Measurements from ENCODE around the gene ZC3H11A.
"Not testable (repeated sequence)": the region's sequence is repeated elsewhere in the genome, so short reads cannot be mapped to it uniquely, and the experiment has no call there.

ZC3H11A gene

GRCh38 chr1:203792486-203792885 lies 2.9 kb upstream of the ZC3H11A start:
- Histone ChIP-seq H3K4me1 (ENCODE audit: control insufficient read depth, insufficient read depth, low read length) (peaks cover 13% of the 10 kb centered on the region), H3K9me3 (ENCODE audit: control insufficient read depth, insufficient read depth, low read length) (no peaks in the 10 kb centered on the region), H3K27me3 (ENCODE audit: control insufficient read depth, insufficient read depth, low read length) (no peaks in the 10 kb centered on the region), H3K4me3 (ENCODE audit: low read depth, low read length) (no peak overlapping the region), H3K36me3 (ENCODE audit: control insufficient read depth, insufficient read depth, low read length) (no peaks in the 10 kb centered on the region), H3K9ac (ENCODE audit: low read depth, low read length) (no peak overlapping the region)

- H3K9ac ChIP-seq (ENCODE audit: low read depth, low read length); H3K36me3 ChIP-seq (ENCODE audit: control insufficient read depth, insufficient read depth, low read length); H3K9me3 ChIP-seq (ENCODE audit: control insufficient read depth, insufficient read depth, low read length); H3K4me3 ChIP-seq (ENCODE audit: low read depth, low read length); H3K27me3 ChIP-seq (ENCODE audit: control insufficient read depth, insufficient read depth, low read length): not testable (repeated sequence)
- peaks cover 13% of the 10 kb centered on the region for H3K4me1 ChIP-seq (ENCODE audit: control insufficient read depth, insufficient read depth, low read length)
These were observed 1.9 kb upstream of the ZC3H11A start for GRCh38 chr1:203793561-203793960.

GRCh38 chr1:203794764-203795440 lies 521 bp upstream of the ZC3H11A start:
- Histone ChIP-seq H3K36me3 (ENCODE audit: control insufficient read depth, insufficient read depth, low read length) (peaks cover 11% of the 10 kb centered on the region), H3K27me3 (ENCODE audit: control insufficient read depth, insufficient read depth, low read length) (no peaks in the 10 kb centered on the region)

GRCh38 chr1:203796236-203796605 lies 798 bp downstream of the ZC3H11A start:
- Histone ChIP-seq H3K27me3 (ENCODE audit: control insufficient read depth, insufficient read depth, low read length) (no peaks in the 10 kb centered on the region), H3K36me3 (ENCODE audit: control insufficient read depth, insufficient read depth, low read length) (peaks cover 11% of the 10 kb centered on the region), H3K4me3 (ENCODE audit: low read depth, low read length) (peak overlapping the region; percentile 71), H3K4me1 (ENCODE audit: control insufficient read depth, insufficient read depth, low read length) (peaks cover 9% of the 10 kb centered on the region), H3K9me3 (ENCODE audit: control insufficient read depth, insufficient read depth, low read length) (no peaks in the 10 kb centered on the region), H3K9ac (ENCODE audit: low read depth, low read length) (peak overlapping the region; percentile 98)

More at GRCh38 chr1:203794764-203795440, 521 bp upstream of the ZC3H11A start:
- Histone ChIP-seq H3K9me3 (ENCODE audit: control insufficient read depth, insufficient read depth, low read length) (no peaks in the 10 kb centered on the region), H3K9ac (ENCODE audit: low read depth, low read length) (no peak overlapping the region), H3K4me3 (ENCODE audit: low read depth, low read length) (peak overlapping the region; percentile 71), H3K4me1 (ENCODE audit: control insufficient read depth, insufficient read depth, low read length) (peaks cover 9% of the 10 kb centered on the region)

GRCh38 chr1:203797216-203797615 lies 1.8 kb downstream of the ZC3H11A start:
- Histone ChIP-seq H3K36me3 (ENCODE audit: control insufficient read depth, insufficient read depth, low read length) (peaks cover 11% of the 10 kb centered on the region), H3K4me3 (ENCODE audit: low read depth, low read length) (peak overlapping the region; percentile 71), H3K27me3 (ENCODE audit: control insufficient read depth, insufficient read depth, low read length) (no peaks in the 10 kb centered on the region), H3K9ac (ENCODE audit: low read depth, low read length) (no peak overlapping the region), H3K9me3 (ENCODE audit: control insufficient read depth, insufficient read depth, low read length) (no peaks in the 10 kb centered on the region), H3K4me1 (ENCODE audit: control insufficient read depth, insufficient read depth, low read length) (peaks cover 9% of the 10 kb centered on the region)

GRCh38 chr1:203797948-203798655 lies 2.7 kb downstream of the ZC3H11A start:
- Histone ChIP-seq H3K36me3 (ENCODE audit: control insufficient read depth, insufficient read depth, low read length) (peaks cover 14% of the 10 kb centered on the region), H3K4me1 (ENCODE audit: control insufficient read depth, insufficient read depth, low read length) (peaks cover 9% of the 10 kb centered on the region), H3K27me3 (ENCODE audit: control insufficient read depth, insufficient read depth, low read length) (no peaks in the 10 kb centered on the region), H3K4me3 (ENCODE audit: low read depth, low read length) (no peak overlapping the region), H3K9me3 (ENCODE audit: control insufficient read depth, insufficient read depth, low read length) (no peaks in the 10 kb centered on the region), H3K9ac (ENCODE audit: low read depth, low read length) (no peak overlapping the region)

- Histone ChIP-seq H3K36me3 (ENCODE audit: control insufficient read depth, insufficient read depth, low read length) (peaks cover 19% of the 10 kb centered on the region), H3K9me3 (ENCODE audit: control insufficient read depth, insufficient read depth, low read length) (no peaks in the 10 kb centered on the region), H3K9ac (ENCODE audit: low read depth, low read length) (no peak overlapping the region), H3K27me3 (ENCODE audit: control insufficient read depth, insufficient read depth, low read length) (no peaks in the 10 kb centered on the region), H3K4me3 (ENCODE audit: low read depth, low read length) (no peak overlapping the region), H3K4me1 (ENCODE audit: control insufficient read depth, insufficient read depth, low read length) (peaks cover 9% of the 10 kb centered on the region)
These were observed 3.7 kb downstream of the ZC3H11A start for GRCh38 chr1:203799157-203799556.

- Histone ChIP-seq H3K27me3 (ENCODE audit: control insufficient read depth, insufficient read depth, low read length) (no peaks in the 10 kb centered on the region), H3K9me3 (ENCODE audit: control insufficient read depth, insufficient read depth, low read length) (no peaks in the 10 kb centered on the region), H3K4me3 (ENCODE audit: low read depth, low read length) (no peak overlapping the region), H3K36me3 (ENCODE audit: control insufficient read depth, insufficient read depth, low read length) (peaks cover 19% of the 10 kb centered on the region), H3K4me1 (ENCODE audit: control insufficient read depth, insufficient read depth, low read length) (peaks cover 7% of the 10 kb centered on the region), H3K9ac (ENCODE audit: low read depth, low read length) (no peak overlapping the region)
These were observed 4.5 kb downstream of the ZC3H11A start for GRCh38 chr1:203799971-203800370.

GRCh38 chr1:203805689-203806088 lies 10.3 kb downstream of the ZC3H11A start:
- no peaks in the 10 kb centered on the region for H3K9me3 ChIP-seq (ENCODE audit: control insufficient read depth, insufficient read depth, low read length)
- no peaks in the 10 kb centered on the region for H3K27me3 ChIP-seq (ENCODE audit: control insufficient read depth, insufficient read depth, low read length)
- no peak overlapping the region for H3K4me3 ChIP-seq (ENCODE audit: low read depth, low read length)
- no peak overlapping the region for H3K9ac ChIP-seq (ENCODE audit: low read depth, low read length)
- no peaks in the 10 kb centered on the region for H3K4me1 ChIP-seq (ENCODE audit: control insufficient read depth, insufficient read depth, low read length)
- H3K36me3 ChIP-seq (ENCODE audit: control insufficient read depth, insufficient read depth, low read length): peaks cover 13% of the 10 kb centered on the region

GRCh38 chr1:203807196-203807595 lies 11.8 kb downstream of the ZC3H11A start:
- no peaks in the 10 kb centered on the region for H3K9me3 ChIP-seq (ENCODE audit: control insufficient read depth, insufficient read depth, low read length)
- H3K4me3 ChIP-seq (ENCODE audit: low read depth, low read length): no peak overlapping the region
- H3K4me1 ChIP-seq (ENCODE audit: control insufficient read depth, insufficient read depth, low read length): no peaks in the 10 kb centered on the region
- H3K27me3 ChIP-seq (ENCODE audit: control insufficient read depth, insufficient read depth, low read length): no peaks in the 10 kb centered on the region
- peaks cover 13% of the 10 kb centered on the region for H3K36me3 ChIP-seq (ENCODE audit: control insufficient read depth, insufficient read depth, low read length)
- no peak overlapping the region for H3K9ac ChIP-seq (ENCODE audit: low read depth, low read length)

GRCh38 chr1:203813581-203814341 lies 18.3 kb downstream of the ZC3H11A start:
- H3K9ac ChIP-seq (ENCODE audit: low read depth, low read length): no peak overlapping the region
- H3K36me3 ChIP-seq (ENCODE audit: control insufficient read depth, insufficient read depth, low read length): no peaks in the 10 kb centered on the region
- H3K4me3 ChIP-seq (ENCODE audit: low read depth, low read length): no peak overlapping the region

More at GRCh38 chr1:203813581-203814341, 18.3 kb downstream of the ZC3H11A start:
- no peaks in the 10 kb centered on the region for H3K4me1 ChIP-seq (ENCODE audit: control insufficient read depth, insufficient read depth, low read length)
- no peaks in the 10 kb centered on the region for H3K27me3 ChIP-seq (ENCODE audit: control insufficient read depth, insufficient read depth, low read length)
- H3K9me3 ChIP-seq (ENCODE audit: control insufficient read depth, insufficient read depth, low read length): no peaks in the 10 kb centered on the region
